Measurements from ENCODE around the gene CHD9.

The CHD9 gene

DNA sequence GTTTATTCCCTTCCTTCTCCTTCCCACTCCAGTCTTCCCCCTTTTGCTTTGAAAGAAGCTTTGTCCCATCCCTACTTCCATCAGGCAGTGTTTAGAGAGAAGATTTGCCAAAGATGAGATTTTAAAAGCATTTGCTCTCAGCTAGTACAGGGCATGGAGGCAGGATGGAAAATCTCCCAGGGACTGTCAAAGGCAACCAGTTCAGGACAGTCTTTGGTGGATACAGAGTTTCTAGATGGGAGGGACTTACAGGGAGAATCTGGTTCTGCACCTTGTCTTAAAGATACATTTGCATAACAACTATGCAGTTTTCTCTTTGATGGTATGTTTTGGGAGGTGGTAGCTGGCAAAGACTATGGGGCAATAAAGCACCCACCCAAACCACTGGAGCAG is 26.2 kb downstream of the CHD9 start:
- DNase-seq (ENCODE audit: extremely low read depth, insufficient read length): no peak
- no peaks in the 10 kb centered on the region for H3K27me3 ChIP-seq (replicated peaks; ENCODE audit: control insufficient read depth, insufficient read depth, low read length)
- no peaks in the 10 kb centered on the region; the same call in 1 of the 2 replicates for H3K36me3 ChIP-seq (ENCODE audit: control insufficient read depth, insufficient read depth, low read length)
- no peak overlapping the region for H3K4me3 ChIP-seq (replicated peaks; ENCODE audit: low read depth, low read length)
- TF ChIP-seq, protein P1, sequence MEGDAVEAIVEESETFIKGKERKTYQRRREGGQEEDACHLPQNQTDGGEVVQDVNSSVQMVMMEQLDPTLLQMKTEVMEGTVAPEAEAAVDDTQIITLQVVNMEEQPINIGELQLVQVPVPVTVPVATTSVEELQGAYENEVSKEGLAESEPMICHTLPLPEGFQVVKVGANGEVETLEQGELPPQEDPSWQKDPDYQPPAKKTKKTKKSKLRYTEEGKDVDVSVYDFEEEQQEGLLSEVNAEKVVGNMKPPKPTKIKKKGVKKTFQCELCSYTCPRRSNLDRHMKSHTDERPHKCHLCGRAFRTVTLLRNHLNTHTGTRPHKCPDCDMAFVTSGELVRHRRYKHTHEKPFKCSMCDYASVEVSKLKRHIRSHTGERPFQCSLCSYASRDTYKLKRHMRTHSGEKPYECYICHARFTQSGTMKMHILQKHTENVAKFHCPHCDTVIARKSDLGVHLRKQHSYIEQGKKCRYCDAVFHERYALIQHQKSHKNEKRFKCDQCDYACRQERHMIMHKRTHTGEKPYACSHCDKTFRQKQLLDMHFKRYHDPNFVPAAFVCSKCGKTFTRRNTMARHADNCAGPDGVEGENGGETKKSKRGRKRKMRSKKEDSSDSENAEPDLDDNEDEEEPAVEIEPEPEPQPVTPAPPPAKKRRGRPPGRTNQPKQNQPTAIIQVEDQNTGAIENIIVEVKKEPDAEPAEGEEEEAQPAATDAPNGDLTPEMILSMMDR (IDR thresholded peaks at IDR 0.05; ENCODE audit: insufficient read depth, low read length, poor library complexity, severe bottlenecking): no peak

DNA sequence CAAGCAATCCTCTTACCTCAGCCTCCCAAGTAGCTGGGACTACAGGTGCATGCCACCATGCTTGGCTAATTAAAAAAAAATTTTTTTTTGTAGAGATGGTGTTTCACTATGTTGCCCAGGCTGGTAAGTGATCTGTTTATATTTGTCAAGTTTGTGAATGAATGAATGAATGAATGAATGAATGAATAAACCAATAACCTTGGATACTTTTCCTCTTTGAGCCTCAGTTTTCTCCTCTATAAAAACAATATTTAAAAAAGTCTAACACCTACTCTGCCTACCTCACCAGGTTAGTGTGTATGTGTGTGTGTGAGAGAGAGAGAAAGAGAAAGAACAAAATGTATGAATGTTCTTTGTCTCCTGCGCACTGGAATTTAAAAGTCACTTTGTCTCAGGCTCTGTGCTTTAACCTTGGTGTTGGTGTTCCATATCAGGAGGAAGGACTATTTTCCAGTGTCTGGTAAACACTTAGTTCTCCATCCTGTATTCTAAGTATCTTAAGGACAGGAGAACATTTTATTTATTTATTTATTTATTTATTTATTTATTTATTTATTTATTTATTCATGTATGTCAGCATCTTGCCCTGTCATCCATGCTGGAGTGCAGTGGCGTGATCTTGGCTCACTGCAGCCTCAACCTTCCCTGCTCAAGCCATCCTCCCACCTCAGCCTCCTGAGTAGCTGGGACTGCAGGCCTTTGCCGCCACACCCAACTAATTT is 27.1 kb downstream of the CHD9 start:
- no peak for DNase-seq (ENCODE audit: extremely low read depth, insufficient read length)
- TF ChIP-seq, protein P1 (IDR thresholded peaks at IDR 0.05; ENCODE audit: insufficient read depth, low read length, poor library complexity, severe bottlenecking): no peak
- Histone ChIP-seq H3K4me3 (replicated peaks; ENCODE audit: low read depth, low read length) (no peak overlapping the region), H3K27me3 (replicated peaks; ENCODE audit: control insufficient read depth, insufficient read depth, low read length) (no peaks in the 10 kb centered on the region), H3K36me3 (ENCODE audit: control insufficient read depth, insufficient read depth, low read length) (no peaks in the 10 kb centered on the region; the same call in 1 of the 2 replicates)

DNA sequence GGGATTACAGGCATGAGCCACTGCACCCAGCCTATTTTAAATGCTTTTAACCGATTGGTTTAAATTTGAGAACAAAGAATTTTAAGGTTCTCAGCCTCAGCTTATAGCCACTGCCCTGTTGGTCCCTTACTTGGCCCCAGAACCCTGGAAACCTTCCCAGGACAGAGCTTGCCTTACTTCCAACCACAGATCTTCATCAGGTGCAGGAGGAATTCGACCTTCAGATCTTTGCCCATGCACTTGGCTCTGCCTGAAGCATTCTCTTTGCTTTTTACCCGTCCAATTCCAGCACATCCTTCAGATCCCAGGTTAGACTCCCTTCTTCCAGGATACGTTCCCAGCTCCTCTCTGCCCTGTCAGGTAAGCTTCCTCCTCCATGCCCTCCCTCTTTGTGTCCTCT is 27.7 kb downstream of the CHD9 start:
- H3K27me3 ChIP-seq (replicated peaks; ENCODE audit: control insufficient read depth, insufficient read depth, low read length): no peaks in the 10 kb centered on the region
- H3K4me3 ChIP-seq (replicated peaks; ENCODE audit: low read depth, low read length): no peak overlapping the region
- peaks cover 2% of the 10 kb centered on the region; the same call in 1 of the 2 replicates for H3K36me3 ChIP-seq (ENCODE audit: control insufficient read depth, insufficient read depth, low read length)
- DNase-seq (ENCODE audit: extremely low read depth, insufficient read length): no peak
- TF ChIP-seq, protein P1 (IDR thresholded peaks at IDR 0.05; ENCODE audit: insufficient read depth, low read length, poor library complexity, severe bottlenecking): no peak

DNA sequence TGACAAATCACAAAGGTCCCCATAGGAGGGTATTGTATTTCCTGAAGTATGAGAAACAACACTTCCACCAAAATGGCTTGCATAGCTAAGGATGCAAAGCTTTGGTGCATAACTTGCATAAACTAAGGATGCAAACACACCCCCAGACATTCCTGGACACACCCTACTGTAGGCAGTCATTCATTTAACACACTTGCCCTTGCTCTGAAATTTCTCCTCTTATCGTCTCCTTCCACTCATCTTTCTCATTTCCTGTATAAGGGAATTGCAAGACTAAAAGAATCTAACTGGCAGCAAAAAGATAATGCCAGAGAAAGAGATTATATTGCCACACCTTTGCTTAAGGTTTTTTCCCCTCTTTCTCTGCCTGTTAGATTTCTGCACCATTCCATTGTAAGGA is 28.3 kb downstream of the CHD9 start:
- DNase-seq (ENCODE audit: extremely low read depth, insufficient read length): no peak
- H3K36me3 ChIP-seq (ENCODE audit: control insufficient read depth, insufficient read depth, low read length): peaks cover 2% of the 10 kb centered on the region; the same call in 1 of the 2 replicates
- H3K27me3 ChIP-seq (replicated peaks; ENCODE audit: control insufficient read depth, insufficient read depth, low read length): no peaks in the 10 kb centered on the region
- no peak overlapping the region for H3K4me3 ChIP-seq (replicated peaks; ENCODE audit: low read depth, low read length)
- TF ChIP-seq, protein P1 (IDR thresholded peaks at IDR 0.05; ENCODE audit: insufficient read depth, low read length, poor library complexity, severe bottlenecking): no peak

DNA sequence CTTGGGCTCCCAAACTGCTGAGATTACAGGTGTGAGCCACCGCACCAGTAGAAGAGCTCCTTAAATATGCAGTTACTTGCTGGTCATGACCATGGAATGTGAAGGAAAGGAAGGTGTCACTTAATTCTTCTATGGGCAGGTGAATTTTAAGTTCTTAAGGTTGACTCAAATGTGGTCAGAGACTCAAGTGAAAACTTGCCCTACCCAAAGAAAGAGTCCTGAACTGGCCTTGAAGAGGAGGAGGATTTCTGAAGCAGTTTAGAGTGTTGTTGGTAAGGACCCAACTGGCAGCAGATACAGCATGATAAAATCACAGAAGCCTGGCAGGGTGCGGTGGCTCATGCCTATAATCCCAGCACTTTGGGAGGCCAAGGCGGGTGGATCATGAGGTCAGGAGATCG is 29.4 kb downstream of the CHD9 start:
- no peak for DNase-seq (ENCODE audit: extremely low read depth, insufficient read length)
- Histone ChIP-seq H3K27me3 (replicated peaks; ENCODE audit: control insufficient read depth, insufficient read depth, low read length) (no peaks in the 10 kb centered on the region), H3K36me3 (ENCODE audit: control insufficient read depth, insufficient read depth, low read length) (peaks cover 2% of the 10 kb centered on the region; the same call in 1 of the 2 replicates), H3K4me3 (replicated peaks; ENCODE audit: low read depth, low read length) (no peak overlapping the region)
- TF ChIP-seq, protein P1 (IDR thresholded peaks at IDR 0.05; ENCODE audit: insufficient read depth, low read length, poor library complexity, severe bottlenecking): no peak

Data from GM06990 (cell line).